OCI-LY3 (cell line): ENCODE results near the gene OR52I2.

Experiments used
- H2AFZ ChIP-seq: fragments of 200-600, 300-600 bp; shearing (Covaris generic); 2 replicates; pipeline ENCODE4 v1.6.0; 2014; ENCODE audit warnings: antibody characterized with exemption, low read depth, low read length
- H3K27ac ChIP-seq: fragments of 200-600, 300-600 bp; sonication (generic); 2 replicates; pipeline ENCODE4 v1.5.1; 2014; ENCODE audit warnings: mild to moderate bottlenecking, low read length, moderate library complexity, mixed read lengths
- H3K27me3 ChIP-seq: fragments of 200-600, 300-600 bp; sonication (generic); 2 replicates; pipeline ENCODE4 v1.6.1; 2014; ENCODE audit warnings: low read depth, low read length, mixed read lengths
- H3K36me3 ChIP-seq: fragments of 200-600, 300-600 bp; sonication (generic); replicated peaks from 2 replicates; pipeline ENCODE3; 2014; ENCODE audit warnings: low read depth, low read length, mixed read lengths
- H3K4me1 ChIP-seq: fragments of 300-600, 200-600 bp; sonication (generic); 2 replicates; pipeline ENCODE4 v1.6.1; 2014; ENCODE audit warnings: low read length, mixed read lengths
- H3K4me2 ChIP-seq: fragments of 200-600, 300-600 bp; sonication (generic); 2 replicates; pipeline ENCODE4 v1.6.1; 2014; ENCODE audit warnings: low read length, mixed read lengths
- H3K4me3 ChIP-seq: fragments of 300-600, 200-600 bp; sonication (generic); 2 replicates; pipeline ENCODE4 v1.5.1; 2014; ENCODE audit warnings: antibody characterized with exemption, mild to moderate bottlenecking, low read length, moderate library complexity
- H3K79me2 ChIP-seq: fragments of 300-600, 200-600 bp; shearing (Covaris generic); 2 replicates; pipeline ENCODE4 v1.6.1; 2014; ENCODE audit warnings: mild to moderate bottlenecking, low read length, mixed read lengths
- H3K9ac ChIP-seq: fragments of 300-600, 200-600 bp; shearing (Covaris generic); 2 replicates; pipeline ENCODE4 v1.6.0; 2014; ENCODE audit warnings: mild to moderate bottlenecking, low read length, moderate library complexity
- H3K9me3 ChIP-seq: fragments of 200-600, 300-600 bp; shearing (Covaris generic); 2 replicates; pipeline ENCODE4 v1.6.1; 2014; ENCODE audit warnings: low read length, mixed read lengths; ENCODE audit not compliant: insufficient read depth
- H4K20me1 ChIP-seq: fragments of 200-600, 300-600 bp; sonication (generic); 2 replicates; pipeline ENCODE4 v1.6.1; 2016; ENCODE audit warnings: low read length, mixed read lengths; ENCODE audit not compliant: insufficient read depth
- EZH2phosphoT487 ChIP-seq: fragments of 200-600 bp; shearing (Covaris generic); IDR thresholded peaks from 2 replicates; pipeline ENCODE4 v1.6.1; 2018; ENCODE audit warnings: antibody characterized with exemption, mixed run types, low read depth
- TF ChIP-seq, protein P1 (sequence below): fragments of 200-600, 300-600 bp; sonication (generic); IDR thresholded peaks from 2 replicates; pipeline ENCODE4 v1.5.1; 2014; ENCODE audit warnings: antibody characterized with exemption, low read length, low read depth

The OR52I2 gene

DNA sequence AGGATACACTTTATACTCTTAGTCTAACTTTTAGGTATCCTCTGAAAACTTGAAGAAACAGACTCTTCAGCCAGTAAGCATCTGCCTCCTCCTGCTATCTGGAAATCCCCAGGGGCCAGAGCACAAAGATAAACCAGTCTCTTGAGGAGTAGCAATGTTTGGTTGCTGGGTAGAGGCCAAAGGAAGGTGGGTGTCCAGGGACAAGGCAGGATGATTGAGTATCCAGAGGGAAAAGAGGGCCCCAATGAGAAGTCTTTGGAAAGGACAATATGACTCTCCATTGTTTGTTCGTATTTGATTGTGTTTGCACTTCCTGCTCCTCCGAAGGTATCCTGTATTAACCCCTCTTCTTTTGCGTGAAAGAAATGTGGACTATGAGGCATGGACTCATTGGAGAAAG, 7.5 kb downstream of the OR52I2 start:
- H3K79me2 ChIP-seq = no peaks in the 10 kb centered on the region
- no peak overlapping the region for H3K9ac ChIP-seq
- H3K4me1 ChIP-seq = no peaks in the 10 kb centered on the region
- H3K4me3 ChIP-seq = no peak overlapping the region
- H3K36me3 ChIP-seq = no peaks in the 10 kb centered on the region
- H3K9me3 ChIP-seq = no peaks in the 10 kb centered on the region
- no peak overlapping the region for H2AFZ ChIP-seq
- no peak overlapping the region for H3K27ac ChIP-seq
- TF ChIP-seq, protein P1, sequence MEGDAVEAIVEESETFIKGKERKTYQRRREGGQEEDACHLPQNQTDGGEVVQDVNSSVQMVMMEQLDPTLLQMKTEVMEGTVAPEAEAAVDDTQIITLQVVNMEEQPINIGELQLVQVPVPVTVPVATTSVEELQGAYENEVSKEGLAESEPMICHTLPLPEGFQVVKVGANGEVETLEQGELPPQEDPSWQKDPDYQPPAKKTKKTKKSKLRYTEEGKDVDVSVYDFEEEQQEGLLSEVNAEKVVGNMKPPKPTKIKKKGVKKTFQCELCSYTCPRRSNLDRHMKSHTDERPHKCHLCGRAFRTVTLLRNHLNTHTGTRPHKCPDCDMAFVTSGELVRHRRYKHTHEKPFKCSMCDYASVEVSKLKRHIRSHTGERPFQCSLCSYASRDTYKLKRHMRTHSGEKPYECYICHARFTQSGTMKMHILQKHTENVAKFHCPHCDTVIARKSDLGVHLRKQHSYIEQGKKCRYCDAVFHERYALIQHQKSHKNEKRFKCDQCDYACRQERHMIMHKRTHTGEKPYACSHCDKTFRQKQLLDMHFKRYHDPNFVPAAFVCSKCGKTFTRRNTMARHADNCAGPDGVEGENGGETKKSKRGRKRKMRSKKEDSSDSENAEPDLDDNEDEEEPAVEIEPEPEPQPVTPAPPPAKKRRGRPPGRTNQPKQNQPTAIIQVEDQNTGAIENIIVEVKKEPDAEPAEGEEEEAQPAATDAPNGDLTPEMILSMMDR = no peak
- TF ChIP-seq EZH2phosphoT487 = no peak
- H3K4me2 ChIP-seq = no peak overlapping the region
- no peaks in the 10 kb centered on the region for H4K20me1 ChIP-seq
- H3K27me3 ChIP-seq = peaks cover 1% of the 10 kb centered on the region; the same call in 1 of the 2 replicates

DNA sequence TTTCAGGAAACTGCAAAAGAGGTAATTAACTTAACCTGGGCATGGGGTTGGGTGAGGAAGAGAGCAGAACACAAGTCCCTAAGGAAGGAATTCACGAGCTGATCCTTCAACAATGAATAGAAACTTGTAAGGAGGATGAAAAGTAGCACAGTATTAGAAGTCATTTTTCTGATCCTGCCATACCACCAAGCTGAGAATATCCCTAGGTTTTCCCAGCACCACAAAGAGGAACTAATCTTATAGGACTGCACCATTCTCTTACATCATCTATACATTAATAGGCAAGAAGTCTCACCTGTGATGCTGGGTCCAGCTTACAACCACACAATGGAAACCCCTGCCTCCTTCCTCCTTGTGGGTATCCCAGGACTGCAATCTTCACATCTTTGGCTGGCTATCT, 12.2 kb downstream of the OR52I2 start, which contains the start of gene OR52I1:
OR52I1 (plus strand) TSS at position 301 of the 400 bp plus-strand sequence; CDS start at position 301, 0 bp downstream.
- TF ChIP-seq EZH2phosphoT487 = no peak
- TF ChIP-seq, protein P1 = no peak
- Histone ChIP-seq H3K79me2 (no peaks in the 10 kb centered on the region), H3K27me3 (no peaks in the 10 kb centered on the region), H3K4me2 (no peak within 1 kb of the TSS), H4K20me1 (no peaks in the 10 kb centered on the region), H3K4me1 (no peaks in the 10 kb centered on the region), H3K36me3 (peaks cover 5% of the 10 kb centered on the region), H3K27ac (no peak within 1 kb of the TSS), H3K9ac (no peak within 1 kb of the TSS), H2AFZ (no peak within 1 kb of the TSS), H3K9me3 (no peaks in the 10 kb centered on the region), H3K4me3 (no peak within 1 kb of the TSS)

DNA sequence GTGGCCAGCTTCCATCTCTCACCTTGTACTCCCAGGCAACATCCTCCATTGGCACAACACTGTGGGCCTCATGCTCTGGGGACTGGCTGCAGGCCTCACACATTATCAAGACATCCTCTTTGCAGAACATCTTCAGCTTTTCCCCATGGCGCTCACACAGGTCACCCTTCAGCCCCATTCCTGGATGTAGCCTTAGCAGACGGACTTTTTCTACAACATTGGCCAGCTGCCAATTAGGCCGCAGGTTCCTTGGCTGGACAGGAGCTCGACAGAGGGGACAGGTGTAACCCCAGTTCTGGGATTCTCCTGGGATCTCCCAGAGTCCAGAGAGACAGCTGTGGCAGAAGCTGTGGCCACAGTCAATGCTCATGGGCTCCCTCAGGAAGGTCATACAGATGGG, 23.5 kb downstream of the OR52I2 start:
- Histone ChIP-seq H3K4me2 (no peak overlapping the region), H3K4me1 (peaks cover 13% of the 10 kb centered on the region), H3K9ac (no peak overlapping the region), H2AFZ (no peak overlapping the region), H3K27ac (no peak overlapping the region), H3K4me3 (no peak overlapping the region), H3K36me3 (peaks cover 18% of the 10 kb centered on the region), H3K9me3 (no peaks in the 10 kb centered on the region), H4K20me1 (no peaks in the 10 kb centered on the region), H3K27me3 (no peaks in the 10 kb centered on the region), H3K79me2 (peaks cover 4% of the 10 kb centered on the region; the same call in 1 of the 2 replicates)
- TF ChIP-seq, protein P1 = no peak
- no peak for TF ChIP-seq EZH2phosphoT487

DNA sequence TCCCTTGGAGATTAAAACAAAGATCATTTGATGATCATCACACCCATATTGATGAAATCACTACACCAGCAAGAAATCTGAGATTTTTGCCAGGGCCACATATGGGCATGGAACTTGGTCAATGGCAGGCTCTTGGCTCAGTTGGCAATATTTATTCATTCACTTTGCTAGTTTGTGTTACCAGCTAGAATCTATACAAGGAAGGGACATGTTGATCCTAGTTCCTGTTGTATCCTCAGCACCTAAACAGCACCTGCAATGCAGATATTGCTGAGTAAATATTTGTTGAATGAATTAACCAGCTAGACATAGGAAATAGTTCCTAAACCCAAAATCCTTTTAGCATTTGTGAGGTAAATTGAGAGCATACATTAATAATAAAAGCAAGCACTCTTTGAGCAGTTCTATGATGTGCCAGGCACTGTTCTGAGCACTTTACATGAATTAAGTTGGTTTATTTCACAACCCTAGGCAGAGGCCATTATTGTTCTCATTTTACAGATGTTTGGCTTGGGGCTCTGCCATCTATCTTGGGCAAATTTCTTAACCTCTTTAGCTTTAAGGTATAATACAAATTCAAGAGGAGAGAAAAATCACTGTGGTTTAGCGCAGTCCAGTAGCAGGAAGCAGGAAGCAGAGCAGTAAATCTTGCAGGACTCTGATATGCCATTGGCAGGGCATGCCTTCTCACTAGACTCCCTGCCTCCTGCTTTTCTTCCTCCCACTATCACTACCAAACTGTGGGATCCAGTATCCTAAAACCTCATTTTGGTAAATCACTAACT, 24.9 kb downstream of the OR52I2 start:
- Histone ChIP-seq H3K9me3 (no peaks in the 10 kb centered on the region), H3K27me3 (no peaks in the 10 kb centered on the region), H3K36me3 (peaks cover 9% of the 10 kb centered on the region), H2AFZ (no peak overlapping the region), H3K4me2 (peak overlapping the region; percentile 88; the same call in 1 of the 2 replicates), H3K9ac (no peak overlapping the region), H3K4me1 (peaks cover 21% of the 10 kb centered on the region), H3K4me3 (no peak overlapping the region), H3K27ac (no peak overlapping the region), H3K79me2 (peaks cover 4% of the 10 kb centered on the region; the same call in 1 of the 2 replicates), H4K20me1 (no peaks in the 10 kb centered on the region)
- TF ChIP-seq, protein P1 = no peak
